Heart left ventricle (tissue), 13 donors: Measurements from ENCODE around the gene FBXL7.

Source experiments
- POLR2A ChIP-seq, 2 donors: fragments of 450-650 bp; IDR thresholded peaks; one replicate each; pipeline ENCODE4 v1.6.1; 2017; ENCODE audit warnings: antibody characterized with exemption in 2 of 2, mild to moderate bottlenecking in 2 of 2, moderate library complexity in 2 of 2
- TF ChIP-seq, protein P1 (sequence below), 12 donors: fragments of 200-600 bp; sonication (generic) in 4 of 12; IDR thresholded peaks; one replicate each; pipeline versions ENCODE4 v1.5.0 to v1.8.0; 2018 to 2022; ENCODE audit warnings: antibody characterized with exemption in 12 of 12, mild to moderate bottlenecking in 5 of 12
- donor health status: ischemic (EF 13 %, LVEDD 7.1; RV severe dilation, severe dysfunction).
- donor health status: DM: no; HTN: yes; CAD: no.
- donor health status: DM: no; HTN: no; CAD: no.
- donor health status: ischemic (EF 25% LVEDD 6.9; RV normal size, moderate dysfunction).
- donor health status: ischemic (EF 25% LVEDD 5.7; RV mildly dilated, moderate dysfunction).
- donor health status: ischemic (EF 35%, LVEDD 5.7; RV mildly dilated, moderate dysfunction).
- donor health status: nonischemic (EF 11% LVEDD 7.7; RV severe dilation, severe dysfunction).
- donor health status: DM: yes; HTN: yes; CAD: no.
- donor health status: PGD.
- donor health status: ischemic (EF 29% LVEDD 5.4; RV normal size, mild dysfunction).
- donor health status: nonischemic (EF 23%, LVEDD 6.1; RV moderate dilation, normal function).

DNA sequence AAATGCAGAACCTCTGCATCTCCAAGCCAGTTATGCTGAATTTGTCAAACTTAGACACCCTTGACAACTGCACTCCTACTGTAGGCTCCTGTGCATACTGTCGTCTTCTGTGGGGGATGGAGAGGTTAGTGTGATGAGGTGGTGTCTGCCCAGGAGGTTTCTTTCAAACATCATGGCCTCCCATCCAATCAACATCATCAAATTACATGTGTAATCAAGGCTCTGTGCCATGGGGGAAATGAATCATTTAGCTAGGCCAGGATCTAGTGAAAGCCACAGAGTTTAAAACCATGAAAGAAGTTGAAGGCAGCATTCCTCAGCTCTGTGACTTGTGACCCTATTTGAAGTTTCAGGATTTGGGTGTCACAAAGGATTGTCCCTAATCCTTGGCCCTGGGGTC, 439.0 kb downstream of the FBXL7 start:
- TF ChIP-seq POLR2A (IDR thresholded peaks at IDR 0.05) = no peak
- TF ChIP-seq, protein P1, sequence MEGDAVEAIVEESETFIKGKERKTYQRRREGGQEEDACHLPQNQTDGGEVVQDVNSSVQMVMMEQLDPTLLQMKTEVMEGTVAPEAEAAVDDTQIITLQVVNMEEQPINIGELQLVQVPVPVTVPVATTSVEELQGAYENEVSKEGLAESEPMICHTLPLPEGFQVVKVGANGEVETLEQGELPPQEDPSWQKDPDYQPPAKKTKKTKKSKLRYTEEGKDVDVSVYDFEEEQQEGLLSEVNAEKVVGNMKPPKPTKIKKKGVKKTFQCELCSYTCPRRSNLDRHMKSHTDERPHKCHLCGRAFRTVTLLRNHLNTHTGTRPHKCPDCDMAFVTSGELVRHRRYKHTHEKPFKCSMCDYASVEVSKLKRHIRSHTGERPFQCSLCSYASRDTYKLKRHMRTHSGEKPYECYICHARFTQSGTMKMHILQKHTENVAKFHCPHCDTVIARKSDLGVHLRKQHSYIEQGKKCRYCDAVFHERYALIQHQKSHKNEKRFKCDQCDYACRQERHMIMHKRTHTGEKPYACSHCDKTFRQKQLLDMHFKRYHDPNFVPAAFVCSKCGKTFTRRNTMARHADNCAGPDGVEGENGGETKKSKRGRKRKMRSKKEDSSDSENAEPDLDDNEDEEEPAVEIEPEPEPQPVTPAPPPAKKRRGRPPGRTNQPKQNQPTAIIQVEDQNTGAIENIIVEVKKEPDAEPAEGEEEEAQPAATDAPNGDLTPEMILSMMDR (IDR thresholded peaks at IDR 0.05) = no peak
